LNCaP clone FGC (cell line): ENCODE data around the gene GBX2.
A peak's percentile ranks its signal among the peaks of the same experiment; 100 is the strongest.

Experiments used
- DNase-seq: peaks from one replicate; pipeline ENCODE4 v3.0.0-alpha.2; 2011; ENCODE audit warnings: low read depth
- H3K4me3 ChIP-seq: 2 replicates; pipeline ENCODE4 v1.5.1; 2011; ENCODE audit warnings: mild to moderate bottlenecking, low read depth, low read length, control low read depth
- TF ChIP-seq, protein P1 (sequence below): IDR thresholded peaks from 2 replicates; pipeline ENCODE4 v1.5.1; 2012; ENCODE audit warnings: mild to moderate bottlenecking; ENCODE audit not compliant: control insufficient read depth, insufficient read depth; ENCODE audit errors: extremely low read depth

GBX2 gene

DNA sequence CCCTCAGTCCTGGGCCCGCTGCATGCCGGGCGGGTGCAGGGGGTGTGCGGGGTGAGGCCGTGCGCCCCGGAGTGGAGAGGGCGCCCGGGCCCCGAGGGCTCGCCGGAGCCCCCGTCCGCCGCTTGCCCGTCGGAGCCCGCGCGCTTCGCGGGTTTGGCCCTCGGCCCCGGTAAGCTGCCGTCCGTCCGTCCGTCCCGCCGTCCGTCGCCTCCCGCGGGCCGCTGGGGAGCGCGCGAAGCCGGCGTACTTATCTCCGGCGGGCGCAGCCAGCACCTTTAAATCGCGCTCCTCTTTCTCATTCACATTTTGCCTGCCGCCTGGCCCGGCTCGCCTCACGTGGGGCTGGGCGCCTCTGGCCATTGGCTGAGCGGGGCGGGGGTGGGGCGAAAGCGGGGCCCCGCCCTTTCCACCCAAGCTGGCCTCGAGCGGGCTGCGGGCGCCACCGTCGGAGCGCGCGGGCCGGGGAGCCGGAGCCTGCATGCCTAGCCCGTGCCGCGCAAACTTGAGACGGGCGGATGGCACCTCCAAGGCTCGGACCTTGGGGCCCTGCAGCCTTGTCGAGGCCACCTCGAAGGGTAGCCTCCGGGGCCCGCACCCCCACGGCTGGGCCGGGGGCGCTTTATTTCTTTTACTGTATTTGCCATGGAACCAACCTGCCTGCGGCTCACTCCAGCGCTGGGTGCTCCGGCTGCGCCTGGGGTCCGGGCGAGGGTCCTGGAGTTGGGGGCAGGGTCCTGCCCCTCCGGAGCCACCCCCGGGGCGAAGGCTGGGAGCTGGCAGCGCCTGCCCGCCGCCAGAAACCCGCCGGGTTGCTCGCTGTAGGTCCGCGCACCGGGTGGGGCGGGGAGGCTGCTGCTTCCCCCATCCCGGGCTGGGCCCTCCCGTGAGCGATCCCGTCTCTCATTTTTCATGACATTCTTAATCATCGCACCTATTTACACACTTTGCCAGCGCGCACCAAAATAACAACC is at the start of gene GBX2:
Gene GBX2, minus strand, starts transcription at position 277 of the 971 bp plus-strand sequence. CDS start 415 bp downstream, outside the sequence.
- TF ChIP-seq, protein P1, sequence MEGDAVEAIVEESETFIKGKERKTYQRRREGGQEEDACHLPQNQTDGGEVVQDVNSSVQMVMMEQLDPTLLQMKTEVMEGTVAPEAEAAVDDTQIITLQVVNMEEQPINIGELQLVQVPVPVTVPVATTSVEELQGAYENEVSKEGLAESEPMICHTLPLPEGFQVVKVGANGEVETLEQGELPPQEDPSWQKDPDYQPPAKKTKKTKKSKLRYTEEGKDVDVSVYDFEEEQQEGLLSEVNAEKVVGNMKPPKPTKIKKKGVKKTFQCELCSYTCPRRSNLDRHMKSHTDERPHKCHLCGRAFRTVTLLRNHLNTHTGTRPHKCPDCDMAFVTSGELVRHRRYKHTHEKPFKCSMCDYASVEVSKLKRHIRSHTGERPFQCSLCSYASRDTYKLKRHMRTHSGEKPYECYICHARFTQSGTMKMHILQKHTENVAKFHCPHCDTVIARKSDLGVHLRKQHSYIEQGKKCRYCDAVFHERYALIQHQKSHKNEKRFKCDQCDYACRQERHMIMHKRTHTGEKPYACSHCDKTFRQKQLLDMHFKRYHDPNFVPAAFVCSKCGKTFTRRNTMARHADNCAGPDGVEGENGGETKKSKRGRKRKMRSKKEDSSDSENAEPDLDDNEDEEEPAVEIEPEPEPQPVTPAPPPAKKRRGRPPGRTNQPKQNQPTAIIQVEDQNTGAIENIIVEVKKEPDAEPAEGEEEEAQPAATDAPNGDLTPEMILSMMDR = peak; percentile 27; the same call in 1 of the 2 replicates
- H3K4me3 ChIP-seq = peak within 1 kb of the TSS; percentile 48
- peak; percentile 39 for DNase-seq

DNA sequence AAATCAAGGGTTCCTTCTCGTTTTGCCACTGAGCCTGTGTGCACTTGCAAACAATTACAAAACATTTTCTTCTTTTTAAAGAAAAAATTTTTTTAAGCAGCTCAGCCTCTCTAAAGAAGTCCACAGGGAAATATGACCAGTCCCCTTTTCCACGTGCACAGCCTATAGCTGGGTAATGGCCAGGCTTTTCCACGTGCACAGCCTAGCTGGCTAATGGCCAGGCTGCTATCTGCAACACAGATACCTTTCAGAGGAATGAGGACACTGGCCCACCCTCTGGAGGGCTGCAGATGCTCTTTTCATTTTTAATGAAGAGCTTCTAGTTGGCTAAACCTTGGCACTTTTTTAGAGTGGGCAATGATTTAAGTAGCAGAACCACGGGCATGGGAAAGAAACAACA is 49.7 kb upstream of the GBX2 start:
- DNase-seq = no peak
- TF ChIP-seq, protein P1 = no peak
- H3K4me3 ChIP-seq = no peak overlapping the region

DNA sequence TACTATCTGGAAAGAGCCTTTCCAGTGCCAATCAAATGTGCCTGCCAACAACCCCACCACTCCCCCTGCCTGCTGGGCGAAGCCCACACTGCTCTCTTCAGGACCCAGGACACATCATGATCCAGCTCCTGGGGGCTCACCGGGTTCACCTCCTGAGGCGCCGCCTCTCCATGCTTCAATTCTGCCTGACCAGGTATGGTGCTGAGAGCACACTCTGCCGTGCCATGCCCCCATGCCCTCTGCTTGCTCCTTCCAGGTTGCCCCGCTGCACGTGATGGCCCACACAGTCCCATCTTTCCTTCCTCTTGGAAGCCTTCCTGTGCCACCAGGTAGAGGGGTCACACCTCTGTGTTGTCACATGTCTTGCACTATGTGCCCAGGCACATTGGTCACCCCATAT is 48.5 kb upstream of the GBX2 start:
- no peak for DNase-seq
- H3K4me3 ChIP-seq = no peak overlapping the region
- TF ChIP-seq, protein P1 = no peak

DNA sequence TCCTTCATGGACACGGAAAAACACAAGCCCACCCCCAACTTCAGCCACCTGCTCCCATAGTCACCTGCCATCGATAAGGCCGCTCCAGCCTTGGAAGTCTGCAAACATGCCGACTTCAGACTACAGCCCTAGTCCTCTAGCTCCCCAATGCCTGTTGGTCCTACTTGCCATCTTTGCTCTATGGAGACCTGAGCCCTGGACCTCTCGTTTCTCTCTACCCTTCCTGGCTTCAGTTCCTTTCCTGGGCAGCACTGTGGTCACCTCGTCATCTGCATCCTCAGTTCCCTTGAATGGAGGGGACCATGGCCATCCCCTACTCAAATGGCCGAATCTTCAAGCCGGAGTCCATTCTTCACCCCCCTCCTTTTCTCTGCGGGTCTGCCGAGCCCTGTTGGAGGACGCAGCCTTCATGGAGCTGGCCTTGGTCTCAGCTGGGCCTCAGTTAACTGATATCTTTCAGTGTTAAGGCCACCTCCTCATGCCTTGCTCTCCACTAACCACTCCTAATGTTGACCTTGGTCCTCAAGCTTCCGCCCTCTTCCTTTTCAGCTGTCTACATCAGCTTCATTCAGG is 47.7 kb upstream of the GBX2 start:
- H3K4me3 ChIP-seq = no peak overlapping the region
- DNase-seq = no peak
- TF ChIP-seq, protein P1 = no peak

DNA sequence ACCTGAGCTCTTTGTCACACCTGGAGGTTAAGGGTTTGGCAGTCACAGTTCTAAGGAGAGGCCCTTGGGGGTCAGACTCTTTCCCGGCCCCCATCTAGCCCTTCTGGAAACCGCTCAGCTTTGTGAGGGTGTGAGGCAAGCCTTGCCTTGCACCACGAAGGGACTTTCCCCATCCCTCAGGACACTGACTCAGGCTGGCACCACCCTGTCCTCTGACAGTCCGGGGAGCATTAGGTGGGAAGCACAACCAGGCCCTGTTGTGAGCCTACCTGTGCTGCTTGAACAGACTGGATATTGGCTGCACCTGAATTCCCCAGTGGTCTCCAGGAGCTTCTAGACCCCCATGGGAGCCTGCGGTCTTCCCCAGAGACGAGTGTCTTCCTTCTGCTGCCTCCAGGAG is 47.0 kb upstream of the GBX2 start:
- no peak for DNase-seq
- H3K4me3 ChIP-seq = no peak overlapping the region
- TF ChIP-seq, protein P1 = no peak

DNA sequence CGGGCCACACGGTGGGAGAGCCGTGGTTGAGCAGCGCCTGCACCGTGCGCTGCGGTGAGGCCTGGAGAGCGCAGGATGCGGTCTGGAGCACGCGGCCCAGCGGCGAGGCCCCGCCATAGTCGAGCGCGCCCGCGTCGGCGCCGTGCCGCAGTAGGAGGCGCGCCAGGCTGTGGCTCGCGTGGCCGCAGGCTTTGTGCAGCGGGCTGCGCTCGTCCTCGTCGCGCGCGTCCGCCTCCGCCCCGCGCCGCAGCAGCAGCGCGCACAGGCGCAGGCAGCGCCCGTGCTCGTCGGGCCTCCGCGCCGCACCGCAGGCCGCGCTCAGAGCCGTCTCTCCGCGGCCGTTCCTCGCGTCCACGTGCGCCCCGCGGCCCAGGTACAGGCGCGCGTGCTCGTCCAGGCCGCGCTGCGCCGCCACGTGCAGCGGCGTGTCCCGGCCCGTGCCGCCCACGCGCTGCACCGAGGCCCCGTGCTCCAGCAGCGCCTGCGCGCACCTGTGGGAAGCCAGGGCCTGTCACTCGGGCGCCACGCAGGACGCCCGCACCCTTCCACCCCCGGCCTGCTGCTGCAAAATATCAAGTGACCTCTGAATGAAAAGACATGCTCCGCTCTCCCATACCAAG is 46.3 kb upstream of the GBX2 start:
- DNase-seq = no peak
- H3K4me3 ChIP-seq = no peak overlapping the region
- TF ChIP-seq, protein P1 = no peak
